KOPT-K1 (cell line): Measurements from ENCODE around the gene ARID5A.

Experiments used
- H3K27ac ChIP-seq: fragments of 200-600 bp; sonication (generic); 2 replicates; pipeline ENCODE4 v1.5.1; 2016; ENCODE audit warnings: antibody characterized with exemption, mild to moderate bottlenecking, low read depth, low read length; ENCODE audit not compliant: poor library complexity, severe bottlenecking
- H3K36me3 ChIP-seq: fragments of 200-600 bp; sonication (generic); 2 replicates; pipeline ENCODE4 v1.5.1; 2017; ENCODE audit warnings: antibody characterized with exemption, mild to moderate bottlenecking, low read length, moderate library complexity; ENCODE audit not compliant: insufficient read depth
- H3K9me3 ChIP-seq: fragments of 200-600 bp; sonication (generic); 2 replicates; pipeline ENCODE4 v1.5.1; 2017; ENCODE audit warnings: antibody characterized with exemption, low read length, mild to moderate bottlenecking; ENCODE audit not compliant: insufficient read depth, poor library complexity, severe bottlenecking

Gene ARID5A

GRCh38 chr2:96502891-96503636 is 33.5 kb upstream of the ARID5A start:
- no peak overlapping the region for H3K27ac ChIP-seq
- H3K36me3 ChIP-seq = no peaks in the 10 kb centered on the region
- H3K9me3 ChIP-seq = no peaks in the 10 kb centered on the region

- H3K9me3 ChIP-seq = no peaks in the 10 kb centered on the region
- H3K36me3 ChIP-seq = no peaks in the 10 kb centered on the region
- no peak overlapping the region for H3K27ac ChIP-seq
Measured at GRCh38 chr2:96503637-96504243, 32.8 kb upstream of the ARID5A start.

- H3K27ac ChIP-seq = no peak within 1 kb of the TSS
- no peaks in the 10 kb centered on the region for H3K36me3 ChIP-seq
- no peaks in the 10 kb centered on the region for H3K9me3 ChIP-seq
Measured at GRCh38 chr2:96505231-96505889, 31.2 kb upstream of the ARID5A start, which contains the start of gene NEURL3. Gene NEURL3, minus strand, starts transcription at chr2:96505357. Its CDS starts 71 bp downstream, at chr2:96505286.

GRCh38 chr2:96506016-96506906 is 30.3 kb upstream of the ARID5A start:
- H3K27ac ChIP-seq = no peak overlapping the region
- H3K36me3 ChIP-seq = no peaks in the 10 kb centered on the region
- H3K9me3 ChIP-seq = no peaks in the 10 kb centered on the region

GRCh38 chr2:96506907-96507240 is 29.7 kb upstream of the ARID5A start:
- H3K9me3 ChIP-seq = no peaks in the 10 kb centered on the region
- H3K27ac ChIP-seq = no peak overlapping the region
- no peaks in the 10 kb centered on the region for H3K36me3 ChIP-seq

- Histone ChIP-seq H3K27ac (no peak overlapping the region), H3K36me3 (no peaks in the 10 kb centered on the region), H3K9me3 (no peaks in the 10 kb centered on the region)
Measured at GRCh38 chr2:96507957-96508520, 28.5 kb upstream of the ARID5A start.

- Histone ChIP-seq H3K9me3 (no peaks in the 10 kb centered on the region), H3K36me3 (no peaks in the 10 kb centered on the region), H3K27ac (no peak overlapping the region)
Measured at GRCh38 chr2:96508521-96509113, 27.9 kb upstream of the ARID5A start.

GRCh38 chr2:96509114-96509846 is 27.3 kb upstream of the ARID5A start:
- Histone ChIP-seq H3K27ac (no peak overlapping the region), H3K36me3 (no peaks in the 10 kb centered on the region), H3K9me3 (no peaks in the 10 kb centered on the region)

GRCh38 chr2:96509847-96510230 is 26.7 kb upstream of the ARID5A start:
- no peaks in the 10 kb centered on the region for H3K36me3 ChIP-seq
- H3K27ac ChIP-seq = no peak overlapping the region
- no peaks in the 10 kb centered on the region for H3K9me3 ChIP-seq

GRCh38 chr2:96510931-96511595 is 25.5 kb upstream of the ARID5A start:
- no peaks in the 10 kb centered on the region for H3K36me3 ChIP-seq
- no peak overlapping the region for H3K27ac ChIP-seq
- H3K9me3 ChIP-seq = no peaks in the 10 kb centered on the region

GRCh38 chr2:96511851-96512250 is 24.7 kb upstream of the ARID5A start:
- H3K36me3 ChIP-seq = no peaks in the 10 kb centered on the region
- H3K9me3 ChIP-seq = peaks cover 7% of the 10 kb centered on the region

GRCh38 chr2:96512341-96512740 is 24.2 kb upstream of the ARID5A start:
- Histone ChIP-seq H3K27ac (no peak overlapping the region), H3K9me3 (peaks cover 12% of the 10 kb centered on the region), H3K36me3 (no peaks in the 10 kb centered on the region)

More at GRCh38 chr2:96511851-96512250, 24.7 kb upstream of the ARID5A start:
- no peak overlapping the region for H3K27ac ChIP-seq

- no peaks in the 10 kb centered on the region for H3K36me3 ChIP-seq
- no peak overlapping the region for H3K27ac ChIP-seq
Measured at GRCh38 chr2:96514521-96514920, 22.0 kb upstream of the ARID5A start.

More at GRCh38 chr2:96514521-96514920, 22.0 kb upstream of the ARID5A start:
- H3K9me3 ChIP-seq = peaks cover 16% of the 10 kb centered on the region
